ENCODE data around the gene F2.

DNA sequence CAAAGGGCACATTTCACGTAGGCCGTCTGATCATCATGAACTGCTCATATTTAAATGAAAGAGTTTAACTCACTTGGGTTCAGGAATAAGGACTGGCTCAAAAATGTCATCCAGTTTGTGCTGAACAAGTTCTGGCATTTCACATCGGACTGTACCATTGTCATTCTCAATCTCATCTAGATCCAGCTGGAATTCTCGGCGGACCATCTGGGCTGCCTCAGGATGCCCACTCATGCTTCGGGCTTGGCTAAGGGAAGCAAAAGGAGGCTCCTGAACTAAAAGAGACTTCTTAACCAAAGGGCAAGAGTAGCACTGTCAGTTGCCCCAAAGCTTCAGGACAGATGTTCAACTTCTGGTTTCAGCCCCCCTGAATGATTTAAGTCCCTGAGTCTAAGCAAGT, 40.2 kb downstream of the F2 start:
- TF ChIP-seq, protein P1, sequence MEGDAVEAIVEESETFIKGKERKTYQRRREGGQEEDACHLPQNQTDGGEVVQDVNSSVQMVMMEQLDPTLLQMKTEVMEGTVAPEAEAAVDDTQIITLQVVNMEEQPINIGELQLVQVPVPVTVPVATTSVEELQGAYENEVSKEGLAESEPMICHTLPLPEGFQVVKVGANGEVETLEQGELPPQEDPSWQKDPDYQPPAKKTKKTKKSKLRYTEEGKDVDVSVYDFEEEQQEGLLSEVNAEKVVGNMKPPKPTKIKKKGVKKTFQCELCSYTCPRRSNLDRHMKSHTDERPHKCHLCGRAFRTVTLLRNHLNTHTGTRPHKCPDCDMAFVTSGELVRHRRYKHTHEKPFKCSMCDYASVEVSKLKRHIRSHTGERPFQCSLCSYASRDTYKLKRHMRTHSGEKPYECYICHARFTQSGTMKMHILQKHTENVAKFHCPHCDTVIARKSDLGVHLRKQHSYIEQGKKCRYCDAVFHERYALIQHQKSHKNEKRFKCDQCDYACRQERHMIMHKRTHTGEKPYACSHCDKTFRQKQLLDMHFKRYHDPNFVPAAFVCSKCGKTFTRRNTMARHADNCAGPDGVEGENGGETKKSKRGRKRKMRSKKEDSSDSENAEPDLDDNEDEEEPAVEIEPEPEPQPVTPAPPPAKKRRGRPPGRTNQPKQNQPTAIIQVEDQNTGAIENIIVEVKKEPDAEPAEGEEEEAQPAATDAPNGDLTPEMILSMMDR (IDR thresholded peaks at IDR 0.05; ENCODE audit: low read depth, low read length, poor library complexity, severe bottlenecking), result no peak
- TF ChIP-seq EZH2phosphoT487 (IDR thresholded peaks at IDR 0.05; ENCODE audit: borderline replicate concordance, low read length), result no peak
